HCT116 (cell line): ENCODE results near the gene GRID2IP. TPM values are rescaled to one million over a fixed set of nuclear protein-coding genes. Genes with fewer than 3 reads are reported as not detected.

ENCODE experiments used
- ATAC-seq: fragments of 200-7000 bp; cut with Tn5 transposase; 2 replicates; pipeline ENCODE4 v1.9.1; 2020; ENCODE audit warnings: mild to moderate bottlenecking, moderate library complexity
- BruUV-seq: library from RNA; stranded (reverse); fragments of 400-500 nt; replicated peaks from 2 replicates; lab custom pipeline; 2021; lab: Mats Ljungman, UMichigan
- CTCF ChIA-PET: fragments of 300-600 bp; sonication (Branson Sonifier 250); formaldehyde crosslinking; loops from one replicate; lab custom pipeline; 2021; ENCODE audit warnings: antibody characterized with exemption; lab: Charles Lee
- POLR2A ChIA-PET: fragments of 300-600, 350-600 bp; sonication (Branson Sonifier 250); formaldehyde crosslinking; loops from one replicate; lab custom pipeline; 2021; ENCODE audit warnings: antibody characterized with exemption; lab: Charles Lee
- RAD21 ChIA-PET, 2 experiments: fragments of 300-600 bp; sonication (Branson Sonifier 250); formaldehyde crosslinking; loops; one replicate each; lab custom pipeline; 2023; ENCODE audit warnings: low total read pairs in 2 of 2; ENCODE audit not compliant: uncharacterized antibody in 2 of 2, unreplicated experiment in 2 of 2, low non-redundant PET in 1 of 2; lab: Charles Lee
- DNase-seq: peaks from one replicate; pipeline ENCODE4 v3.0.0-alpha.2; 2010; ENCODE audit warnings: low read depth, low spot score
- H2AFZ ChIP-seq: fragments of 200-600 bp; shearing (Covaris generic), sonication (generic); 2 replicates; pipeline ENCODE4 v1.6.1; 2017; ENCODE audit warnings: low read depth, mixed run types, mixed read lengths, antibody characterized with exemption, low read length; ENCODE audit not compliant: poor library complexity, severe bottlenecking
- H3K27ac ChIP-seq: 2 replicates; pipeline ENCODE4 v1.5.1; 2012; ENCODE audit warnings: low read depth, low read length
- H3K27me3 ChIP-seq: fragments of 200-600 bp; sonication (generic); 2 replicates; pipeline ENCODE4 v1.6.1; 2016; ENCODE audit warnings: mixed run types, low read length, mixed read lengths; ENCODE audit not compliant: insufficient read depth
- H3K36me3 ChIP-seq, 2 experiments: fragments of 200-500 bp in 1 of 2; fragments of 200-600 bp in 1 of 2; sonication (Bioruptor generic) in 1 of 2; sonication (generic) in 1 of 2; 2 replicates each; pipeline versions ENCODE4 v1.5.1 to v1.6.1; 2014 to 2016; ENCODE audit warnings: low read length in 2 of 2, inconsistent platforms in 1 of 2, mixed read lengths in 1 of 2, mixed run types in 1 of 2; ENCODE audit not compliant: insufficient read depth in 2 of 2, control insufficient read depth in 1 of 2
- H3K4me1 ChIP-seq, 2 experiments: fragments of 200-600 bp in 1 of 2; sonication (generic) in 1 of 2; 2 replicates each; pipeline versions ENCODE4 v1.5.1 to v1.6.1; 2012 to 2017; ENCODE audit warnings: low read length in 2 of 2, inconsistent platforms in 1 of 2, mild to moderate bottlenecking in 1 of 2, mixed read lengths in 1 of 2, mixed run types in 1 of 2, moderate library complexity in 1 of 2; ENCODE audit not compliant: insufficient read depth in 2 of 2, control insufficient read depth in 1 of 2
- H3K4me2 ChIP-seq: fragments of 200-600 bp; sonication (generic); 2 replicates; pipeline ENCODE4 v1.6.1; 2017; ENCODE audit warnings: mixed run types, low read length, mixed read lengths
- H3K4me3 ChIP-seq, 2 experiments: fragments of 200-600 bp in 1 of 2; sonication (generic) in 1 of 2; replicated peaks in 1 of 2; 2 replicates each; pipeline ENCODE4 v1.5.1; 2011 to 2016; ENCODE audit warnings: low read length in 2 of 2, control low read depth in 1 of 2, low read depth in 1 of 2, mild to moderate bottlenecking in 1 of 2, mixed read lengths in 1 of 2, mixed run types in 1 of 2
- H3K79me2 ChIP-seq: fragments of 200-600 bp; sonication (generic); 2 replicates; pipeline ENCODE4 v1.6.1; 2017; ENCODE audit warnings: mild to moderate bottlenecking, mixed run types, low read length, moderate library complexity, mixed read lengths; ENCODE audit not compliant: insufficient read depth
- H3K9ac ChIP-seq: fragments of 200-600 bp; sonication (generic); 2 replicates; pipeline ENCODE4 v1.6.1; 2016; ENCODE audit warnings: low read length, mixed read lengths
- H3K9me2 ChIP-seq: fragments of 200-600 bp; sonication (generic), shearing (Covaris generic); 2 replicates; pipeline ENCODE4 v1.6.1; 2017; ENCODE audit warnings: mixed run types, mild to moderate bottlenecking, moderate library complexity; ENCODE audit not compliant: insufficient read depth
- H3K9me3 ChIP-seq, 2 experiments: fragments of 200-500 bp in 1 of 2; fragments of 200-600 bp in 1 of 2; sonication (Bioruptor generic) in 1 of 2; sonication (generic) in 1 of 2; 2 replicates each; pipeline ENCODE4 v1.6.1; 2014 to 2017; ENCODE audit warnings: low read length in 2 of 2, mixed read lengths in 2 of 2, inconsistent platforms in 1 of 2, low read depth in 1 of 2, mild to moderate bottlenecking in 1 of 2, mixed run types in 1 of 2, moderate library complexity in 1 of 2; ENCODE audit not compliant: control insufficient read depth in 1 of 2, insufficient read depth in 1 of 2
- H4K20me1 ChIP-seq: fragments of 200-600 bp; sonication (generic), shearing (Covaris generic); 2 replicates; pipeline ENCODE4 v1.6.1; 2017; ENCODE audit warnings: mixed run types, mild to moderate bottlenecking, moderate library complexity; ENCODE audit not compliant: insufficient read depth
- CTCF ChIP-seq, 3 experiments: fragments of 200-600 bp in 1 of 3; sonication (generic) in 1 of 3; IDR thresholded peaks in 2 of 3; conservative IDR thresholded peaks in 1 of 3; 2 replicates each; pipeline ENCODE4 v1.5.1; 2012 to 2017; ENCODE audit warnings: low read depth in 2 of 3, low read length in 2 of 3, antibody characterized with exemption in 1 of 3, borderline replicate concordance in 1 of 3, control low read depth in 1 of 3, mild to moderate bottlenecking in 1 of 3, mixed read lengths in 1 of 3, mixed run types in 1 of 3, moderate library complexity in 1 of 3; ENCODE audit not compliant: insufficient read depth in 1 of 3
- POLR2A ChIP-seq: IDR thresholded peaks from 2 replicates; pipeline ENCODE4 v1.7.0; 2011; ENCODE audit warnings: borderline replicate concordance; ENCODE audit not compliant: insufficient read depth, insufficient read length; ENCODE audit errors: extremely low read depth
- RAD21 ChIP-seq: IDR thresholded peaks from 2 replicates; pipeline ENCODE4 v1.6.1; 2012; ENCODE audit warnings: low read depth, mild to moderate bottlenecking
- intact Hi-C: fragments of 100-400 bp; cut with micrococcal nuclease; formaldehyde crosslinking; loops from 2 replicates; pipeline ENCODE4 v1.10.0; 2022
- total RNA-seq: library from RNA; stranded (reverse); gene quantifications from one replicate; pipeline ENCODE4 v1.2.1, GENCODE V29; 2021; ENCODE audit not compliant: unreplicated experiment
- TF ChIP-seq, protein P1 (sequence below): IDR thresholded peaks from 2 replicates; pipeline ENCODE4 v1.6.1; 2012
- TF ChIP-seq, protein P2 (sequence below): IDR thresholded peaks from 2 replicates; pipeline ENCODE4 v1.6.1; 2011; ENCODE audit warnings: mild to moderate bottlenecking, low read length, moderate library complexity; ENCODE audit not compliant: insufficient replicate concordance; ENCODE audit errors: extremely low read depth

GRID2IP gene
- total RNA-seq, 1 experiment from 2014 or later = 3.2 TPM

DNA sequence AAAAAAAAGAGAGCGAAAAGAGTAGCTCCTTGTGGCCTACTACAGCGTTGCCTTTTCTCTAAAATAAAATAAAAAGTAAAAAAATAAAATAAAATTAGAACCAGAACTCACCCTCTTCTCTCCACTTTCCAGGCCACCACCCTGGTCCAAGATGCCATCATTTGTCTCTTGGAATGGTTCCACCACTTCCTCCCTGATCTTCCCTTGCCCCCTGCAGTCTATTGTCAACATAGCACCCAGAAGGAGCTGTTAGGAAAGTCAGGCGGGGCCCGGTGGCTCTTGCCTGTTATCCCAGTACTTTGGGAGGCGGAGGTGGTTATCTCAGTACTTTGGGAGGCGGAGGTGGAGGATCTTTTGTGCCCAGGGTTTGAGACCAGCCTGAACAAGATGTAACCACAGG is 7.6 kb upstream of the GRID2IP start:
- Histone ChIP-seq H3K79me2 (no peaks in the 10 kb centered on the region), H3K4me3 (no peak overlapping the region), H3K36me3 (no peaks in the 10 kb centered on the region), H2AFZ (peak overlapping the region; percentile 26), H4K20me1 (no peaks in the 10 kb centered on the region), H3K9ac (no peak overlapping the region), H3K4me1 (peaks cover 0 to 4% of the 10 kb centered on the region in 2 experiments; a peak in 2 of 4 replicates), H3K4me2 (no peak overlapping the region), H3K27ac (no peak overlapping the region), H3K9me3 (no peaks in the 10 kb centered on the region), H3K27me3 (no peaks in the 10 kb centered on the region), H3K9me2 (no peaks in the 10 kb centered on the region)
- POLR2A ChIA-PET = interaction anchor here (1.0 to 1.6 kb wide), 2 partner anchors 11 to 31 kb away, joined by 3 read pairs; no protein-coding TSS in a partner anchor
- RAD21 ChIA-PET = interaction anchor here (0.7 to 1.3 kb wide), 3 partner anchors 21 to 367 kb away, joined by 3 to 7 read pairs (median 3); no protein-coding TSS in a partner anchor
- CTCF ChIA-PET = interaction anchor here (0.6 to 1.6 kb wide), 5 partner anchors 10 to 502 kb away, joined by 3 to 11 read pairs (median 3); no protein-coding TSS in a partner anchor
- no TSS peak for BruUV-seq
- intact Hi-C loops = no loop called here
- peak; percentile 84 for ATAC-seq
- DNase-seq = peak; percentile 56
- TF ChIP-seq CTCF (IDR thresholded peaks at IDR 0.05 in 2 of 3, conservative IDR thresholded peaks at IDR 0.05 in 1 of 3; ENCODE audit: borderline replicate concordance in 1 of 3, insufficient read depth in 1 of 3, low read depth in 2 of 3, low read length in 2 of 3) (peak; percentile 40 to 58 (median 44); a peak in 4 of 6 replicates), RAD21 (peak; percentile 65), POLR2A (no peak)
- TF ChIP-seq, protein P1, sequence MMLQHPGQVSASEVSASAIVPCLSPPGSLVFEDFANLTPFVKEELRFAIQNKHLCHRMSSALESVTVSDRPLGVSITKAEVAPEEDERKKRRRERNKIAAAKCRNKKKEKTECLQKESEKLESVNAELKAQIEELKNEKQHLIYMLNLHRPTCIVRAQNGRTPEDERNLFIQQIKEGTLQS = no peak
- TF ChIP-seq, protein P2, sequence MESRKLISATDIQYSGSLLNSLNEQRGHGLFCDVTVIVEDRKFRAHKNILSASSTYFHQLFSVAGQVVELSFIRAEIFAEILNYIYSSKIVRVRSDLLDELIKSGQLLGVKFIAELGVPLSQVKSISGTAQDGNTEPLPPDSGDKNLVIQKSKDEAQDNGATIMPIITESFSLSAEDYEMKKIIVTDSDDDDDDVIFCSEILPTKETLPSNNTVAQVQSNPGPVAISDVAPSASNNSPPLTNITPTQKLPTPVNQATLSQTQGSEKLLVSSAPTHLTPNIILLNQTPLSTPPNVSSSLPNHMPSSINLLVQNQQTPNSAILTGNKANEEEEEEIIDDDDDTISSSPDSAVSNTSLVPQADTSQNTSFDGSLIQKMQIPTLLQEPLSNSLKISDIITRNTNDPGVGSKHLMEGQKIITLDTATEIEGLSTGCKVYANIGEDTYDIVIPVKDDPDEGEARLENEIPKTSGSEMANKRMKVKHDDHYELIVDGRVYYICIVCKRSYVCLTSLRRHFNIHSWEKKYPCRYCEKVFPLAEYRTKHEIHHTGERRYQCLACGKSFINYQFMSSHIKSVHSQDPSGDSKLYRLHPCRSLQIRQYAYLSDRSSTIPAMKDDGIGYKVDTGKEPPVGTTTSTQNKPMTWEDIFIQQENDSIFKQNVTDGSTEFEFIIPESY = no peak
